ENCODE data around the gene SYT8.

GRCh38 chr11:1846453-1846932 is 11.7 kb downstream of the SYT8 start:
- no peak for TF ChIP-seq CTCF (conservative IDR thresholded peaks at IDR 0.05; ENCODE audit: low read length)
- TF ChIP-seq EZH2phosphoT487 (IDR thresholded peaks at IDR 0.05; ENCODE audit: borderline replicate concordance, low read depth, low read length): no peak
